Subcutaneous adipose tissue (tissue), 4 donors: ENCODE data around the gene TSSC4. TPM values are rescaled to one million over a fixed set of nuclear protein-coding genes. Genes with fewer than 3 reads are reported as not detected.

Experiments used
- total RNA-seq, 4 donors: library from RNA; depleted of rRNA; stranded (reverse); fragments of >200 nt; gene quantifications; one replicate each; pipeline ENCODE4 v1.1.0, GENCODE V29; 2016
- TF ChIP-seq, protein P1 (sequence below): fragments of 450-650 bp; IDR thresholded peaks from one replicate; pipeline ENCODE4 v1.5.1; 2016; ENCODE audit warnings: low read depth, mild to moderate bottlenecking, control low read depth, antibody characterized with exemption, moderate library complexity

The TSSC4 gene
- total RNA-seq, 4 donors from 2014 or later, result 19.5 to 36.0 (median 27.8) TPM

GRCh38 chr11:2419638-2420501, 19.3 kb downstream of the TSSC4 start:
- TF ChIP-seq, protein P1, sequence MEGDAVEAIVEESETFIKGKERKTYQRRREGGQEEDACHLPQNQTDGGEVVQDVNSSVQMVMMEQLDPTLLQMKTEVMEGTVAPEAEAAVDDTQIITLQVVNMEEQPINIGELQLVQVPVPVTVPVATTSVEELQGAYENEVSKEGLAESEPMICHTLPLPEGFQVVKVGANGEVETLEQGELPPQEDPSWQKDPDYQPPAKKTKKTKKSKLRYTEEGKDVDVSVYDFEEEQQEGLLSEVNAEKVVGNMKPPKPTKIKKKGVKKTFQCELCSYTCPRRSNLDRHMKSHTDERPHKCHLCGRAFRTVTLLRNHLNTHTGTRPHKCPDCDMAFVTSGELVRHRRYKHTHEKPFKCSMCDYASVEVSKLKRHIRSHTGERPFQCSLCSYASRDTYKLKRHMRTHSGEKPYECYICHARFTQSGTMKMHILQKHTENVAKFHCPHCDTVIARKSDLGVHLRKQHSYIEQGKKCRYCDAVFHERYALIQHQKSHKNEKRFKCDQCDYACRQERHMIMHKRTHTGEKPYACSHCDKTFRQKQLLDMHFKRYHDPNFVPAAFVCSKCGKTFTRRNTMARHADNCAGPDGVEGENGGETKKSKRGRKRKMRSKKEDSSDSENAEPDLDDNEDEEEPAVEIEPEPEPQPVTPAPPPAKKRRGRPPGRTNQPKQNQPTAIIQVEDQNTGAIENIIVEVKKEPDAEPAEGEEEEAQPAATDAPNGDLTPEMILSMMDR, result no peak

- TF ChIP-seq, protein P1, result no peak
These were observed 20.1 kb downstream of the TSSC4 start for GRCh38 chr11:2420502-2421225.

- TF ChIP-seq, protein P1, result no peak
These were observed 20.9 kb downstream of the TSSC4 start for GRCh38 chr11:2421226-2421994.

- TF ChIP-seq, protein P1, result no peak
These were observed 21.4 kb downstream of the TSSC4 start for GRCh38 chr11:2421996-2422395.

DNA sequence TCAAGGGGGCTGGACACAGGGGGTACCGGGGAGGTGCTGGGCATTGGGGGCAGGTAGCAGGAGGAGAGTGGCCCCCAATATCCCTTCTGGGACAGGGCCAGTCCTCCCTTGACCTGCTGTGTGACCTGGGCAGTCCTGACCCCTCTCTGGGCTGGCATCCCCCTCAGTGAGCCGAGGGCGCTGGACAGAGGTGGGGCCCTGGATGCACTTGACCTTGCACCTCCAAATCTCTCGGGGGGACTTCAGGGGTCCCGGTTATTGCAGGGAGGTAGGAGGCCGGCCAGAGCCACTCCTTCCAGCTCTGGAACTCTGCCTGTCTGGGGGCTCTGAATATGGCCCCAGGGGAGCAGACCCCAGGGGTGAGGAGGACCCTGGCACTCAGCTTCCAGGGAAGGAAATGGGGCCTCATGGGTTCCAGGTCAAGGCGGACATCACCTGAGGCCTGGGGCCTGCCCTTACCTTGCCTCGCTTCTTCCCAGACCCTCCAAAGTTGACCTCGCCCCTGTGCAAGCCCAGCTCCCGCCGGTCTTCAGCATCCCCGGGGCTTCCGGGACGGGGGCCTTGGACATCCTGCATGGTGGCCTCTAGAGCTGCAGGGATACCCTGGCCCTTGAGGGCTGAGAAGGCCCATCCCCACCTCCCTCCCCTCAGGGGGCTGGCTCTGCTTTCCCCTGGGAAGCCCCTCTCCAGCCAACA, 22.1 kb downstream of the TSSC4 start:
- TF ChIP-seq, protein P1, result no peak

DNA sequence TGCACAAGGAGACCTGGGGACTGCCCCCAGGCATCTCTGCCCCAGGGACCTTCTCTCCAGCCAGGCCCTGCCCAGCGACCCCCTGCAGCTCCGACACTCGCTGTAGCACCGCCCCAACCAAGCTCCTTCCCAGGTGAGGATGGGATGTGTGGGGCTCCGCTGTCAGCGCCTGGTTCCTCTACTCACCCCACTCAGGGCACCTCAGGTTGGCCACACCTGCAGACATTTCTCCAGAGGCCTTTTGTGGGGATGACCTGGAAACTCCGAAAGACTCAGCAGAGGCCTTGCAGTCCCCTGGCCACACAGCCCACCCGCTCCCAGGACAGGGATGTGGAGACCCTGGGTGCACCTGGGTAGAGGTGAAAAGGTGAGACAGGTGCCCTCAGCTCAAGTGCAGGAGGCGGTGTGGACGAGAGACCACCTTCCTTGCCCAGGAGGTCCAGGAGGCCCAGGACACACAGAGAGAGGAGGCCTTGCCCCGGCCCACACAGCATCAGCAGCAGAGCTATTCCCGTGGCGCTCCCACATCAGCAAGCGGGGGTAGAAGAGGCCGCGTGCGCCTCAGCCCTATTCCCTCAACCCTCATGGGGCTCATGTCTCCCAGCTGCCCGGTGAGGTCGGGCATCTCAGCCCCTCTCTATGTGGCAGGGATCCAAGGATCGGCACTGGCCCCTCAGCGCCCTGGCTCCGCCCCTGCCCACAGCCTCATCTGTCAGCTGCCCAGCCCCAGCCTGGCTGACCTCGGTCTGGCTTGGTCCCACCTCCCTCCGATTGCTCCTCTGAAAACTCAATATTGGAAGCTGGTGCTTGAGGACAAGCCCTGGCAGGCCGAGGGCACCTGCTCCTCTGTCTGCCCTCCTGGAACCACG, 22.8 kb downstream of the TSSC4 start:
- TF ChIP-seq, protein P1, result no peak
